NCI-H2171 treated with DMSO at 0.1 percent for 48 hours (cell line): ENCODE results near the gene ISLR2.
"Not testable (repeated sequence)": the region's sequence is repeated elsewhere in the genome, so short reads cannot be mapped to it uniquely, and the experiment has no call there.

ENCODE experiments used
- DNase-seq: peaks from one replicate; lab custom pipeline; 2025; lab: John Stamatoyannopoulos, UW

The ISLR2 gene

DNA sequence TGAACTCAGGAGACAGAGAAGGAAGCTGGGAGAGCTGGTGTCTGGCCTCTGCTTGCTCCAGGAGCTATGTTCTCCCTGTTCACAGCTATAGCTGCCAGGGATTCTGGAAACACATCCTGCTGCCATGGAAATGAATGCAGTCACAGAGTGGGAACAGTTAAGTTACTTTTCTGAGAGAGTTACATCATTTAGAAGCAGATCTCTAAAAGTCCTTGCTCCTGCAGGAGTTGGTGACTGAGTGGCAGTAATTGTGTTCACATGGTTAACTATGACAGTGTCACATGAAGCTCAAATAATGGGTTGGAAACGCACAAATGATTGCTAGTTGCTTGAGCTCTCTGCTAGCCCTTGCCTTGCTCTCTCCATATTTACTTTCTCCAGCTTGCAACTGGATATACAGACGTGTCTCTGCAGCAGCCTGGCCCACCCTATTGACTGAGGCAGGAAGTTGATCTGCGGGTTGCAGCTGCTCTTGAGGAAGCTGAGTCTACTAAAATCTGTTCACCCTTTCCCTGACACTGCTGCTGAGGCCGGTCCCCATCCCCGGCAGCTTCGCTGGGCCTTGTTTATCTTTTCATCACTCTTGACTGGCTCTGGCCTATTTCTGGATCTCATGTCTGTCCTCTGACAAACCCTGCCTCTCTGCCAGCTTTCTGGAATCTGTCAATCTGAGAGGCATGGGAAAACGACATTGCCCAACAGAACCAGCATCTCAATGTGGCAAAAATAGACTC, 26.5 kb downstream of the ISLR2 start:
- DNase-seq = peak; percentile 86

DNA sequence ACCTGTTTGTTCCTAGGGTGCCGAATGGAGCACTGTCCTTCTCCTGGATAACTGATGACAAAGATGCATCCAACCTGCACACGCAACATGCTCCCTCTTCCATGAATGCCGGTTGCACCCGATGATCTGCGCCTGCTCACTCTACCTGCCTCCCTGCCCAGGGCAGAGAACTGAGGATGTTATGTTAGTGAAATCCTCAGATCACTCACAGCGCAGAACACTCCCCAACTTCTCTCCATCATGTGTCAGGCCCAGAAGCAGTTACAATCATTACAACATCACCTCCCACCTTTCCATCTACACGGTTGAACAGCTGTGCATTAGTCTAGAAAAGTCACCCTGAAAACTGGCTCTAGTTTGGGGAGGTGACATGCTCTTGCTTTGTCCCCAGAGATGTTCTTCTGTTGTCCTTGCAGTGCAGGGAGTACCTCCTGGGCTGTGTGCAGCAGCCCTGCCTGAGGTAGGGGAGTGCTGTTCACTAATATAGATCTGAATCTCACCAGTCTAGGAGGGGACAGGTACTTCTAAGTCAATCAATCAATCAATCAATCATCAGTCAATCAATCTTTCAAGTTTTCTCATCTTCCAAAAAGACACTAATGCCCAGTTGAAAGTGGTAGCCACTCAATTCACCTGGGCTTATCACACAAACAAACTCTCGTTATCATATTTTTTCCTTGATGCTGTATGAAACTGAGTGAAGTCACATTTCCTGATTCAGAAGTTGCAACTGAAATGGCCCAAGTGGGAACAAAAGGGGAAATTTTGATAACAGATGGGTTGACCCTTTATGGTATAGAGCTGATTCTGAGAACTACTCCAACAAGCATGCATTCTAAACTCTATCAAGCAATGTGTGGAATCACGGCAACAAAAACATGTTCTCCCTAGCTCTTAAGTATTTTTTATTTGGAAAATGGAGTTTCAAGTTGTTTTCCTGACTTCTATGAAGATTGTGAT, 27.8 kb downstream of the ISLR2 start:
- no peak for DNase-seq

GRCh38 chr15:74158855-74159650, 28.7 kb downstream of the ISLR2 start:
- DNase-seq = no peak

DNA sequence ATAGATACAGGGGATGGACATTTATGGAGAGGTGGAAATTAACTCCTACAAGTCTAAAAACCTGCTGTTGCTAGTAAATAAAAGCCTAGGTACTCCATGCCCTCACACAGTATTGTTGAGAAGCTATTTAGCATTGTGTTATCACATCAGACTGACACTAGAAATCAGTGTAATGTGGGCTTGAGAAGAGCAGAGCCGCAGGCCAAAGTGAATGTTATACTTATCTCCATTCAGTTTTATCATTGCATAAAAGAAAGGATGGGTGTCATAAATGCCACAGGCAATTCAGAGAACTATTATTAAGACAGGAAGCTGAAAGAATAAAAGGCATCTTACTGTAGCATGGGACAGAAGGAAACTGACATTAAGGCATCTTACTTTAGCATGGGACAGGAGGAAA, 29.4 kb downstream of the ISLR2 start:
- DNase-seq = no peak

GRCh38 chr15:74160390-74160789, 30.0 kb downstream of the ISLR2 start:
- not testable (repeated sequence) for DNase-seq

- not testable (repeated sequence) for DNase-seq
These were observed 31.8 kb downstream of the ISLR2 start for GRCh38 chr15:74162195-74162536.

- DNase-seq = no peak
These were observed 35.1 kb downstream of the ISLR2 start for GRCh38 chr15:74165461-74165860.

DNA sequence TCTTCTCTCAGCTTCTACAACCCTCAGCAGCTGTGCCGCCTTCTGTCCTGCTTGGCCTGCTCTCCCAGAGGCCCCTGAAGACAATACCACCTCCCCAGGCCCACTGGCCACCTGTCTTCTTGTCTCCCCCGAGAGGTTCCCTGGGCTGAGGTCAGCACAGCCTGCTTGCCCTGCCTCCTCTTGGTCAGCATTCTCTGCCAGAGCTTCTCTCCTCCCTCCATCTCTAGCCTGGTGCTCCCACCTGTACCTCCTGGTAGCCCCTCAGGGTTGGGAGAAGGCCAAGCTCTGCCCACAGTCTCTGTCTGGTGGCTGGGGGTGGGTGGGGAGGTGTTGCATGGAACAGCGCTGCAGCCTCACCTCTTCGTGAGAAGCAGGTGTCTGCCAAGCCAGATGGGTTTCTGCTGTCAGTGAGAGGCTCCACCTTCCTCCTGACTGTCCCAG, 37.5 kb downstream of the ISLR2 start:
- peak; percentile 73 for DNase-seq

DNA sequence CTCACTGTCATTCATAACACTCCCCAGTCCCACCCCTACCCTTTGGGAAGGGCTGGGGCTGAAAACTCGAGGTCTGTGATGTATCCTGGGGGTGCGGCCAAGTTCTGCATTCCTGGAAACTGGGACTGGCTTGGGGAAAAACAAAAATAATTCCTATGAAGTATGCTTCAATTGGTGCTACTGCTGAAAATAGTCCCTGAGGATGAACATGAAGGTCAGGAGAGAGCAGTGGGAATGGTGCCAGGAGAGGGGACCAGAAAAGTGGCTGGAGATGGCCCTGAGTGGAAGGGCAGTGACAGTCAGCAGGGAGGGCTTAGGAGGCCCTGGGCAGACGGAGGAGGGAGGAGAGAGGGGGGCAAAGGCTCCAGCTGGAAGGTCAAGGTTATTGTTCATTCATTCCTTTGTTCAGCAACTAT, 38.3 kb downstream of the ISLR2 start:
- no peak for DNase-seq

DNA sequence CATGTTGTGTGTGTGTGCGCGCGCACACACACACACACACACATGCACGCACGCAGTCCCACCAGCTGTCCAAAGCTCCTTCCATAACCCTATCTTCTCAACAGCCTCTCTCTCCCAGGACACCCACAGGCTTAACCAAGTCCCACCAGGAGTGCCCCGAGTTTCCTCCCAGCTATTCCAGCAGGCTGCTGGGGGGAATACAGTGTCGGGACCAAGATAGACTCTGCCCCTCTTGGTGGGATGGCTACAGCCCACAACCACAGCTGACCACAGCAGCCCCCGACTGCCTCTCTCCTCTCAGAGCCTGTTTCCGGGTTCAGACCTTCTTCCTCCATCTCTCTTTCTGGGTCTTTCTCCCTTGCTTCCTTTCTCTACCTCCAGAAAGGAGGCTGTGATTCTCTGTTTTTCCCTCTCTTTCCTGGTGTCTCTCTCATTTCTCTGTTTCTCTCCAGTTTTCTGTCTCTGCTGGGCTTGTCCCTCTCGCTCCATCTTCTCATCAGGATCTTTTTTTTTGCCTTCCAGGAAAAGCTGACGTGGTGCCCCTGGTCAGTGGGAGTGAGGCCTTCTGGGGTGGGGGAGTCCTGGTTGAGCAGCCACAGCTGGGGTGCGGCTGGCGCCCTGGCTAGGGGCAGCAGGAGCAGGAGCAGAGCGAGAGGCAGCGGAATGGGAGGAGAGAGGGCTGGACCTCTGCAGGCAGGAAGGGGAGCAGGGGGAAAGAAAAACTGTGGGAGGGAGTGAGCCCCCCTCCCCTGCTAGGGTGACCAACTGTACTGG, 39.9 kb downstream of the ISLR2 start:
- DNase-seq = no peak

GRCh38 chr15:74170875-74171578, 40.6 kb downstream of the ISLR2 start:
- DNase-seq = no peak

GRCh38 chr15:74171965-74172541, 41.7 kb downstream of the ISLR2 start:
- DNase-seq = no peak

- DNase-seq = no peak
These were observed 42.5 kb downstream of the ISLR2 start for GRCh38 chr15:74172701-74173379.

GRCh38 chr15:74173380-74174218, 43.2 kb downstream of the ISLR2 start, which contains the start of gene ISLR:
ISLR (plus strand) TSS chr15:74173710; CDS start chr15:74174859, 1,149 bp downstream.
- DNase-seq = peak; percentile 17

DNA sequence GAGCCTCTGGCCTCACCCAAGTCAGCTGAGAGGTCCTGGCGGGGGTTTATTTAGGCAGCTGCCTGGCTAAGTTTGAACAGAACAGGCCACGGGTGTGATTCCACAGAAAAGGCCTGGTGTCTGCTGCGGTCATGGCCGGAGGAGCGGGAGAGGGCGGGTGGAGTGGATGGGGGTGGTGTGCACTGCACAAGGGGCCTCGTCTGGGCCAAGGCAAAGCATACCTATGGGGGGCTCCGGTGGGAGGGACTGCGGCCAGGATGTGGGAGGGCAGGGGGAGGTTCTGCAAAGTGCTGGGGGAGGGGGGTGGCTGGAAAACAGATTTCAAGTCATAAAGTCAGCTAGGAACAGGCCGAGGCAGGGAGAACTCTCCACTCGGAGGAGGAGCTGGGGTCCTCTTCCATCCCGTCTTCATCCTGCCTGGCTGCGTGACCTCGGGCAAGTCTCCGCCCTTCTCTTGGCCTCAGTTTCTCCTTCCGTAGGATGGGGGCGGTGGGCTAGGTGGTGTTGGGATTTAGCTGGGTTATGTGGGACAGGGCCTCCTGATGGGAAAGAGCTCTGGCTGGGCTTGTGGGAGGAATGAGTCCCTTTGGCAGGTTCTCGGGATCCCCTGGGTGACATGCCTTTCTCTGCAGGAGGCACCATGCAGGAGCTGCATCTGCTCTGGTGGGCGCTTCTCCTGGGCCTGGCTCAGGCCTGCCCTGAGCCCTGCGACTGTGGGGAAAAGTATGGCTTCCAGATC, 44.0 kb downstream of the ISLR2 start:
- DNase-seq = no peak

DNA sequence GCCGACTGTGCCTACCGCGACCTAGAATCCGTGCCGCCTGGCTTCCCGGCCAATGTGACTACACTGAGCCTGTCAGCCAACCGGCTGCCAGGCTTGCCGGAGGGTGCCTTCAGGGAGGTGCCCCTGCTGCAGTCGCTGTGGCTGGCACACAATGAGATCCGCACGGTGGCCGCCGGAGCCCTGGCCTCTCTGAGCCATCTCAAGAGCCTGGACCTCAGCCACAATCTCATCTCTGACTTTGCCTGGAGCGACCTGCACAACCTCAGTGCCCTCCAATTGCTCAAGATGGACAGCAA, 44.5 kb downstream of the ISLR2 start:
- no peak for DNase-seq

DNA sequence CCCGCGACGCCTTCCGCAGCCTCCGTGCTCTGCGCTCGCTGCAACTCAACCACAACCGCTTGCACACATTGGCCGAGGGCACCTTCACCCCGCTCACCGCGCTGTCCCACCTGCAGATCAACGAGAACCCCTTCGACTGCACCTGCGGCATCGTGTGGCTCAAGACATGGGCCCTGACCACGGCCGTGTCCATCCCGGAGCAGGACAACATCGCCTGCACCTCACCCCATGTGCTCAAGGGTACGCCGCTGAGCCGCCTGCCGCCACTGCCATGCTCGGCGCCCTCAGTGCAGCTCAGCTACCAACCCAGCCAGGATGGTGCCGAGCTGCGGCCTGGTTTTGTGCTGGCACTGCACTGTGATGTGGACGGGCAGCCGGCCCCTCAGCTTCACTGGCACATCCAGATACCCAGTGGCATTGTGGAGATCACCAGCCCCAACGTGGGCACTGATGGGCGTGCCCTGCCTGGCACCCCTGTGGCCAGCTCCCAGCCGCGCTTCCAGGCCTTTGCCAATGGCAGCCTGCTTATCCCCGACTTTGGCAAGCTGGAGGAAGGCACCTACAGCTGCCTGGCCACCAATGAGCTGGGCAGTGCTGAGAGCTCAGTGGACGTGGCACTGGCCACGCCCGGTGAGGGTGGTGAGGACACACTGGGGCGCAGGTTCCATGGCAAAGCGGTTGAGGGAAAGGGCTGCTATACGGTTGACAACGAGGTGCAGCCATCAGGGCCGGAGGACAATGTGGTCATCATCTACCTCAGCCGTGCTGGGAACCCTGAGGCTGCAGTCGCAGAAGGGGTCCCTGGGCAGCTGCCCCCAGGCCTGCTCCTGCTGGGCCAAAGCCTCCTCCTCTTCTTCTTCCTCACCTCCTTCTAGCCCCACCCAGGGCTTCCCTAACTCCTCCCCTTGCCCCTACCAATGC, 45.1 kb downstream of the ISLR2 start:
- no peak for DNase-seq
